Tibial artery (tissue), 4 donors: ENCODE data around the gene CTAG1B.

Source experiments
- DNase-seq, 2 donors: peaks; one replicate each; pipeline ENCODE4 v3.0.0-alpha.2; 2019
- H3K27ac ChIP-seq, 2 donors: fragments of 200-600 bp; sonication (generic) in 1 of 2; 1 replicate in 1 of 2; 2 replicates in 1 of 2; pipeline ENCODE4 v1.5.1; 2018 to 2019; ENCODE audit warnings: mild to moderate bottlenecking in 1 of 2
- H3K27me3 ChIP-seq, 2 donors: fragments of 200-600 bp; sonication (generic) in 1 of 2; one replicate each; pipeline versions ENCODE4 v1.5.1 to v1.6.0; 2016 to 2019
- H3K36me3 ChIP-seq, 3 donors: fragments of 200-600 bp; sonication (generic) in 2 of 3; one replicate each; pipeline ENCODE4 v1.5.1; 2016 to 2019; ENCODE audit warnings: mild to moderate bottlenecking in 2 of 3
- H3K4me1 ChIP-seq, 4 donors: fragments of 200-600 bp; sonication (generic) in 2 of 4; 1 replicate in 3 of 4; 2 replicates in 1 of 4; pipeline ENCODE4 v1.5.1; 2016 to 2019
- H3K4me3 ChIP-seq, 2 donors: fragments of 200-600 bp; sonication (generic) in 1 of 2; 1 replicate in 1 of 2; 2 replicates in 1 of 2; pipeline ENCODE4 v1.5.1; 2018 to 2019; ENCODE audit warnings: mild to moderate bottlenecking in 2 of 2
- H3K9me3 ChIP-seq, 3 donors: fragments of 200-600 bp; sonication (generic) in 1 of 3; one replicate each; pipeline ENCODE4 v1.5.1; 2016 to 2019
- CTCF ChIP-seq, 2 experiments: fragments of 200-600 bp in 1 of 2; fragments of 450-650 bp in 1 of 2; IDR thresholded peaks; one replicate each; pipeline ENCODE4 v1.5.1; 2017 to 2019; ENCODE audit warnings: antibody characterized with exemption in 2 of 2, mild to moderate bottlenecking in 1 of 2, moderate library complexity in 1 of 2
- intact Hi-C: fragments of 100-400 bp; cut with DNase I; formaldehyde crosslinking; loops from one replicate; pipeline ENCODE4 v1.15.0; 2023; ENCODE audit warnings: low total_unique reads

Gene CTAG1B

GRCh38 chrX:154598656-154599055 lies 20.4 kb downstream of the CTAG1B start:
- no peak overlapping the region for H3K4me3 ChIP-seq
- H3K9me3 ChIP-seq, result no peaks in the 10 kb centered on the region
- H3K27ac ChIP-seq, result no peak overlapping the region
- H3K4me1 ChIP-seq, result peaks cover 0 to 4% (median 2%) of the 10 kb centered on the region in 4 donors
- TF ChIP-seq CTCF (IDR thresholded peaks at IDR 0.05), result no peak
- intact Hi-C loops, result no loop called here
- no peak for DNase-seq
- no peaks in the 10 kb centered on the region for H3K36me3 ChIP-seq
- H3K27me3 ChIP-seq, result no peaks in the 10 kb centered on the region

GRCh38 chrX:154597221-154597620 lies 21.9 kb downstream of the CTAG1B start:
- Histone ChIP-seq H3K27ac (no peak overlapping the region), H3K36me3 (no peaks in the 10 kb centered on the region), H3K9me3 (no peaks in the 10 kb centered on the region), H3K27me3 (no peaks in the 10 kb centered on the region), H3K4me3 (no peak overlapping the region), H3K4me1 (no peaks in the 10 kb centered on the region)
- DNase-seq, result no peak
- TF ChIP-seq CTCF (IDR thresholded peaks at IDR 0.05), result no peak
- intact Hi-C loops, result no loop called here

- H3K9me3 ChIP-seq, result no peaks in the 10 kb centered on the region
- intact Hi-C loops, result no loop called here
- TF ChIP-seq CTCF (IDR thresholded peaks at IDR 0.05), result no peak
- no peak overlapping the region for H3K4me3 ChIP-seq
- H3K4me1 ChIP-seq, result no peaks in the 10 kb centered on the region
- H3K36me3 ChIP-seq, result no peaks in the 10 kb centered on the region
- DNase-seq, result no peak
- no peaks in the 10 kb centered on the region for H3K27me3 ChIP-seq
- H3K27ac ChIP-seq, result no peak overlapping the region
These were observed 22.7 kb downstream of the CTAG1B start for GRCh38 chrX:154596290-154596929.

- TF ChIP-seq CTCF (IDR thresholded peaks at IDR 0.05), result no peak
- DNase-seq, result no peak
- Histone ChIP-seq H3K27ac (no peak overlapping the region), H3K4me1 (no peaks in the 10 kb centered on the region), H3K27me3 (no peaks in the 10 kb centered on the region), H3K36me3 (no peaks in the 10 kb centered on the region), H3K9me3 (no peaks in the 10 kb centered on the region), H3K4me3 (no peak overlapping the region)
- intact Hi-C loops, result no loop called here
These were observed 23.4 kb downstream of the CTAG1B start for GRCh38 chrX:154595559-154596249.

- Histone ChIP-seq H3K4me3 (no peak overlapping the region), H3K27ac (no peak overlapping the region), H3K27me3 (no peaks in the 10 kb centered on the region), H3K36me3 (no peaks in the 10 kb centered on the region), H3K4me1 (no peaks in the 10 kb centered on the region), H3K9me3 (no peaks in the 10 kb centered on the region)
- intact Hi-C loops, result no loop called here
- TF ChIP-seq CTCF (IDR thresholded peaks at IDR 0.05), result no peak
- no peak for DNase-seq
These were observed 24.6 kb downstream of the CTAG1B start for GRCh38 chrX:154594491-154594890.
